COR-L47 (cell line): ENCODE results near the gene B4GALT7.
"Not testable (repeated sequence)": the region's sequence is repeated elsewhere in the genome, so short reads cannot be mapped to it uniquely, and the experiment has no call there.

ENCODE experiments used
- DNase-seq: peaks from one replicate; lab custom pipeline; 2025; lab: John Stamatoyannopoulos, UW

Gene B4GALT7

DNA sequence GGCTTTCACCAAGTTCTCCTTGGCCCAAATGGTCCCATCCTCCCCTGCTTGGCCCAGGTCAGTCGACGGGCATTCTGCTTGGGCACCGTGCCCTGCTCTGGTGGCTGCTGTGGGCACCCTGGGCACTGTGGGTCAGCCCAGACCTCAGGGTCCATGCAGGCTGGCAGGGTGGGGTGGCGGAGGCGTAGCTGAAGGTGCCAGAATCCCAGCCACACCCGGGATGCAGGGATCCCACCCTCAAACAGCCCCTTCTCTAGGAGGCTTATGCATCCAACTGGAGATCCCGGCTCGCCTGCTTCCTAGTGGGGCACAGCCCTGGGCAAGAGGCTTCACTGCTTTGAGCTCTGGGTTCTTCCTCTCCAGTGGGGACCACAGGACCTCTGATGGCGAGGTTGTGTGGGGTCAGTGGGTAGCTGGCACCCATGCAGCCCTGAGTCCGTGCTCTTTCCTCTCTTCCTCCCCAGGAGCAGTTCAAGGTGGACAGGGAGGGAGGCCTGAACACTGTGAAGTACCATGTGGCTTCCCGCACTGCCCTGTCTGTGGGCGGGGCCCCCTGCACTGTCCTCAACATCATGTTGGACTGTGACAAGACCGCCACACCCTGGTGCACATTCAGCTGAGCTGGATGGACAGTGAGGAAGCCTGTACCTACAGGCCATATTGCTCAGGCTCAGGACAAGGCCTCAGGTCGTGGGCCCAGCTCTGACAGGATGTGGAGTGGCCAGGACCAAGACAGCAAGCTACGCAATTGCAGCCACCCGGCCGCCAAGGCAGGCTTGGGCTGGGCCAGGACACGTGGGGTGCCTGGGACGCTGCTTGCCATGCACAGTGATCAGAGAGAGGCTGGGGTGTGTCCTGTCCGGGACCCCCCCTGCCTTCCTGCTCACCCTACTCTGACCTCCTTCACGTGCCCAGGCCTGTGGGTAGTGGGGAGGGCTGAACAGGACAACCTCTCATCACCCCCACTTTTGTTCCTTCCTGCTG is 9.4 kb downstream of the B4GALT7 start:
- DNase-seq: no peak

DNA sequence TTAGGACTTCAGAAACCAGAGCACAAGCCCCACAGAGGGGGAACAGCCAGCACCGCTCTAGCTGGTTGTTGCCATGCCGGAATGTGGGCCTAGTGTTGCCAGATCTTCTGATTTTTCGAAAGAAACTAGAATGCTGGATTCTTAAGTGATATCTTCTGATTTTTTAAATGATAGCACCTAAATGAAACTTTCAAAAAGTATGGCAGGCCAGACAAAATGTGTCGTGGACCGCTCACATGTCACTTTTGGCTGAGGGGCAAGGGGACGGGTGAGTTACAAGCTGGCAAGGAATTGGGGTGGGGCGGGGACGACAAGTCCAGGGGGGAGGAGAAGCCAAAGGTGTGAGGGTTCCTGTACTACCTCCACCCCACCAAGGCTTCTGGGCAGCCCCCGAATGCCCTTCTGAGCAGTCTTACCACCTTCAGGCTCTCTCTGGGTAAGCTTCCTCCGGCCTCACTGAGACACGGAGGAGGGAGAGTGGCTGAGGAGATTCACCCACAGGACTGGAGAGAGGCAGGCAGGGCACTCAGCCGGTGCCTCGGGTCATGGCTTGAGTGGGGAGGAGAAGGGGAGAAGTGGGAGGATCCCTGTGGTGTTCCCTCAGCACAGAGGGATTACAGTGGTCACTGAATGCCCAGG is 10.3 kb downstream of the B4GALT7 start:
- DNase-seq: no peak

GRCh38 chr5:177610770-177611445 is 11.0 kb downstream of the B4GALT7 start:
- DNase-seq: no peak

DNA sequence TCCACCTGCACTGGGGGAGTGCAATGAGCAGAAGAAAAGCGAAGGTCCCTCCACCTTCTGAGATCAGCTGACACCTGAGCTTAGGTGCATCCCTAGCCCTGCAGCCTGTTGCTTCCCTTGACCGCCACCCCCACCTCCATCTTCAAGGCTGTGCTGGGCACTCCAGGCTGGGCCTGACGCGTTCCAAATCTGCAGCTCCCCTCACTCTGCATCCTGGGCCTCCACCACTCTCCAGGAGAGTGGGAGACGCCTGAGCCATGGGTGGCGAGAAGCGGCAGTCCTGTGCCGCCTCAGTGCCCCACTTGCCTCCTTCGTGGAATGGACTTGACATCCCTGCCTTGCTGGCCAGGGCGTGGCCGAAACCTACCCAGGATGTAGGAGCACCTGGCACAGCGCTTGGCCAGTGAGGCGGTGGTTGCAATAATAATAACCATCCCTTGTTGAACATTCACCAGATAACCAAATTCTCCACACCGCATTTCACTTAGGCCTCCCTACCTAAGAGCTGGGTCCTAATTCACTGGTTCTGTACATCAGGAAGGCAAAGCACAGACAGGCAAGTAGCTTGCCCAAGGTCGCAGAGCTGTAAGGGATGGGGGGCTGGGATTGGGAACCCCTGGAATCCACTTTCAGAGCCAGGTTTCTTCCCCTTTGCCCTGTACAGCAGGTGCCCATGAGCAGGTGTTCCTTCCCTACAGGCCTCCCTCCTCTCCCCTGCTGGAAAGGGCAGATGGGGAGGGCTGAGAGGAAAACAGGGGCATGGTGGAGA is 11.7 kb downstream of the B4GALT7 start:
- no peak for DNase-seq

DNA sequence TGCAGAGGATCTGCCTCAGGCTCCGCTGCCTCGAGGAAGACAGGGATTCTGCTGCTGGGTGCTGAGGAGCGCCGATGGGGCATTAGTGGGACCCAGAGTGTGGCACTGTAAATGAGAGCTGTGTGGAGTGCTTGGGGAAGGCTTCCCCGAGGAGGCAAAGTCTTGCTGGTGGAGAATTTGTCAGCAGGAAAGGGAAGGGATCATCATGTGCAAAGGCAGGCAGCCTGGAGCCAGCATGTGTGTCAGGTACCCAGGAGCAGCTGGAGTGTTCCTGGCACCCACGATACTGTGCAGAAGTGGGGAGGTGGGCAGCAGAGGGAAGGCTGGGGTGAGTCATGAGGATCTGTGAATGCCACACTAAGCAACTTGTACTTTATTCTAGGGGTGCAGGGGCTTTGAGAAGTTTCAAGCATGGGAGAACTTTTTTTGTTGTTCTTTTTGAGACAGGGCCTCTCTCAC is 12.3 kb downstream of the B4GALT7 start:
- DNase-seq: no peak

- no peak for DNase-seq
These were observed 20.6 kb downstream of the B4GALT7 start for GRCh38 chr5:177620560-177620959.

DNA sequence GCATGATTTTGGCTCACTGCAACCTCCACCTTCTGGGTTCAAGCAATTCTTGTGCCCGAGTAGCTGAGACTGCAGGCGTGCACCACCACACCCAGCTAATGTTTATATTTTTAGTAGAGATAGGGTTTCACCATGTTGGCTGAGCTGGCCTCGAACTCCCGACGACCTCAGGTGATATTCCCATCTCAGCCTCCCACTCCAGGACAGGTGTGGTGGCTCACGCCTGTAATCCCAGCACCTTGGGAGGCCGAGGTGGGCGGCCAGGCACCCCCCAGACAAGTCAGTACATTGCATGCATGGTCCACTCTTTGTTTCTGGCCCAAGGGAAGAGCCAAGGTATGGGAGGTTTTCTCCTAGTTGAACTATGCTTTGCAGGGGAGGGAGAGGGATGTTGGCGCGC is 24.2 kb downstream of the B4GALT7 start:
- DNase-seq: not testable (repeated sequence)

- DNase-seq: not testable (repeated sequence)
These were observed 30.3 kb downstream of the B4GALT7 start for GRCh38 chr5:177630186-177630585.

GRCh38 chr5:177634912-177635311 is 35.0 kb downstream of the B4GALT7 start:
- DNase-seq: not testable (repeated sequence)

GRCh38 chr5:177645462-177645861 is 45.5 kb downstream of the B4GALT7 start:
- not testable (repeated sequence) for DNase-seq

- DNase-seq: not testable (repeated sequence)
These were observed 51.3 kb downstream of the B4GALT7 start for GRCh38 chr5:177651235-177651634.

- not testable (repeated sequence) for DNase-seq
These were observed 57.9 kb downstream of the B4GALT7 start for GRCh38 chr5:177657846-177658245.

DNA sequence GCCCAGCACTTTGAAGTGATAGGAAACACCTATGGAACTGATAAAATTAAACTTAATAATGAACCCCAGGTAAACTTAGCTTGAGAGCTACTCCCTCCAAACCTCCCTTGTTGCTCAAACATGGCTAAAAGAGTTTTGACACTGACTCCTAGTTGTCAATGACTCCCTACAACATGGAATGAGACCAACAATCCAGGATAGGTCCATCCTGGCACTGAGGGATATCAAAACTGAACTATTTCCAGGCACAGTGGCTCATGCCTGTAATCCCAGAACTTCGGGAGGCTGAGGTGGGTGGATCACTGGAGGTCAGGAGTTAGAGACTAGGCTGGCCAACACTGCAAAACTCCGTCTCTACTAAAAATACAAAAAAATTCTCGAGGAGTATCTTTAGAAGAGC is 58.6 kb downstream of the B4GALT7 start:
- not testable (repeated sequence) for DNase-seq
